NB4 (cell line): ENCODE results near the gene ARFGAP1.

Experiments
- POLR2A ChIP-seq: IDR thresholded peaks from 2 replicates; pipeline ENCODE4 v1.6.1; 2011; ENCODE audit warnings: mild to moderate bottlenecking; ENCODE audit not compliant: insufficient read length; ENCODE audit errors: extremely low read depth
- TF ChIP-seq, protein P1 (sequence below): IDR thresholded peaks from 2 replicates; pipeline ENCODE4 v1.6.1; 2011; ENCODE audit warnings: low read depth, low read length
- TF ChIP-seq, protein P2 (sequence below): IDR thresholded peaks from one replicate; pipeline ENCODE4 v1.5.1; 2012; ENCODE audit warnings: low read depth, low read length

DNA sequence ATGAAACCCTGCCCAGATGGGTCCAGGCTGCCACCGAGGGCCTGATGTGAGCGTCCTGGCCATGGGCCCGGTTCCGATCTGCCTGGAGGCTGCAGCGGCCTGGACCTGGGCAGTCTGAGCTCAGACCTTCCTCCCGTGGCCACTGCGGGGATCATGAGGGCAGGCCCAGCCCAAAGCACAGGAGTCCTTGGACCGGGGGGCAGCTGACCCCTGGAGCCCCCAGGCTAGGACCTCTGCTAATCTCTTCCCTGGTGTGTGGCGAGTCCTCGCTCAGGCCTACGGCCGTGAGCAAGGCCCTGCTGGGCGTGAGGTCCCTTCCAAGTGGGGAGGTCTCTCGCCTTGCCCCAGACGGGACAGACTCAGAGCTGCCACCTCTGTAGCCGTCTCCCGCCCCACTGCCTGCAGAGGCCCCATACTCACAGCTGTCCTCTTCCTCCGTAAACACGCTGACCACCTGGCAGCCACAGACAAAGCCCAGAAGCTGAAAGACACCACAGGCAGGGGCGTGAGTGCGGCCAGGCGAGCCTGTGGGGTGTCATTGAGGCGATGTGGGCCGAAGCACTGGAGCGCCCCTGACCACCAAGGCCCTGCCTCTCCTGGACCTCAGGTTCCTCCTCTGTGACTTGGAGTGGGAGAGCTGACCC, 28.9 kb upstream of the ARFGAP1 start:
- TF ChIP-seq POLR2A = no peak
- TF ChIP-seq, protein P1, sequence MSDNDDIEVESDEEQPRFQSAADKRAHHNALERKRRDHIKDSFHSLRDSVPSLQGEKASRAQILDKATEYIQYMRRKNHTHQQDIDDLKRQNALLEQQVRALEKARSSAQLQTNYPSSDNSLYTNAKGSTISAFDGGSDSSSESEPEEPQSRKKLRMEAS = no peak
- TF ChIP-seq, protein P2, sequence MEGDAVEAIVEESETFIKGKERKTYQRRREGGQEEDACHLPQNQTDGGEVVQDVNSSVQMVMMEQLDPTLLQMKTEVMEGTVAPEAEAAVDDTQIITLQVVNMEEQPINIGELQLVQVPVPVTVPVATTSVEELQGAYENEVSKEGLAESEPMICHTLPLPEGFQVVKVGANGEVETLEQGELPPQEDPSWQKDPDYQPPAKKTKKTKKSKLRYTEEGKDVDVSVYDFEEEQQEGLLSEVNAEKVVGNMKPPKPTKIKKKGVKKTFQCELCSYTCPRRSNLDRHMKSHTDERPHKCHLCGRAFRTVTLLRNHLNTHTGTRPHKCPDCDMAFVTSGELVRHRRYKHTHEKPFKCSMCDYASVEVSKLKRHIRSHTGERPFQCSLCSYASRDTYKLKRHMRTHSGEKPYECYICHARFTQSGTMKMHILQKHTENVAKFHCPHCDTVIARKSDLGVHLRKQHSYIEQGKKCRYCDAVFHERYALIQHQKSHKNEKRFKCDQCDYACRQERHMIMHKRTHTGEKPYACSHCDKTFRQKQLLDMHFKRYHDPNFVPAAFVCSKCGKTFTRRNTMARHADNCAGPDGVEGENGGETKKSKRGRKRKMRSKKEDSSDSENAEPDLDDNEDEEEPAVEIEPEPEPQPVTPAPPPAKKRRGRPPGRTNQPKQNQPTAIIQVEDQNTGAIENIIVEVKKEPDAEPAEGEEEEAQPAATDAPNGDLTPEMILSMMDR = no peak
